Prostate gland (tissue), 2 donors: ENCODE data around the gene LAMP1. TPM values are rescaled to one million over a fixed set of nuclear protein-coding genes. Genes with fewer than 3 reads are reported as not detected.

Source experiments
- DNase-seq: peaks from one replicate; pipeline ENCODE4 v3.0.0-alpha.2; 2019; ENCODE audit warnings: low spot score
- H3K27ac ChIP-seq, 2 donors: fragments of 200-600 bp; sonication (generic); 2 replicates each; pipeline ENCODE4 v1.5.1; 2017 to 2019
- H3K27me3 ChIP-seq: fragments of 200-600 bp; sonication (generic); replicated peaks from 2 replicates; pipeline ENCODE4 v1.5.1; 2019; ENCODE audit not compliant: insufficient read depth
- H3K36me3 ChIP-seq, 2 donors: fragments of 200-600 bp; sonication (generic); 1 replicate in 1 of 2; 2 replicates in 1 of 2; pipeline versions ENCODE4 v1.5.1 to v1.8.1; 2017 to 2019
- H3K4me1 ChIP-seq: fragments of 200-600 bp; sonication (generic); replicated peaks from 2 replicates; pipeline ENCODE4 v1.5.1; 2019
- H3K4me3 ChIP-seq, 2 donors: fragments of 200-600 bp; sonication (generic); 2 replicates each; pipeline ENCODE4 v1.5.1; 2017 to 2019
- H3K9me3 ChIP-seq: fragments of 200-600 bp; sonication (generic); 2 replicates; pipeline ENCODE4 v1.5.1; 2017
- POLR2A ChIP-seq: fragments of 450-650 bp; IDR thresholded peaks from one replicate; pipeline ENCODE4 v1.6.1; 2016; ENCODE audit warnings: antibody characterized with exemption, mild to moderate bottlenecking
- POLR2AphosphoS5 ChIP-seq: sonication (generic); formaldehyde crosslinking; IDR thresholded peaks from one replicate; pipeline ENCODE4 v1.6.1; 2017; ENCODE audit warnings: antibody characterized with exemption
- WGBS: methylation state at CpG from one replicate; pipeline ENCODE4 v1.1.5; 2018; 5-methylcytosine and 5-hydroxymethylcytosine counted together
- intact Hi-C: fragments of 100-400 bp; cut with DNase I; formaldehyde crosslinking; loops from one replicate; pipeline ENCODE4 v1.14.2; 2022
- total RNA-seq, 2 donors: library from RNA; depleted of rRNA; stranded (reverse); fragments of >200 nt; gene quantifications; one replicate each; pipeline ENCODE4 v1.1.0, GENCODE V29; 2016
- TF ChIP-seq, protein P1 (sequence below), 4 experiments: fragments of 200-600 bp in 2 of 4; fragments of 450-650 bp in 2 of 4; sonication (generic) in 2 of 4; IDR thresholded peaks; 1 replicate in 3 of 4; 2 replicates in 1 of 4; pipeline ENCODE4 v1.5.1; 2016 to 2019; ENCODE audit warnings: antibody characterized with exemption in 4 of 4, mild to moderate bottlenecking in 2 of 4, moderate library complexity in 2 of 4

The LAMP1 gene
- total RNA-seq, 2 donors from 2014 or later: 214 to 246 TPM

DNA sequence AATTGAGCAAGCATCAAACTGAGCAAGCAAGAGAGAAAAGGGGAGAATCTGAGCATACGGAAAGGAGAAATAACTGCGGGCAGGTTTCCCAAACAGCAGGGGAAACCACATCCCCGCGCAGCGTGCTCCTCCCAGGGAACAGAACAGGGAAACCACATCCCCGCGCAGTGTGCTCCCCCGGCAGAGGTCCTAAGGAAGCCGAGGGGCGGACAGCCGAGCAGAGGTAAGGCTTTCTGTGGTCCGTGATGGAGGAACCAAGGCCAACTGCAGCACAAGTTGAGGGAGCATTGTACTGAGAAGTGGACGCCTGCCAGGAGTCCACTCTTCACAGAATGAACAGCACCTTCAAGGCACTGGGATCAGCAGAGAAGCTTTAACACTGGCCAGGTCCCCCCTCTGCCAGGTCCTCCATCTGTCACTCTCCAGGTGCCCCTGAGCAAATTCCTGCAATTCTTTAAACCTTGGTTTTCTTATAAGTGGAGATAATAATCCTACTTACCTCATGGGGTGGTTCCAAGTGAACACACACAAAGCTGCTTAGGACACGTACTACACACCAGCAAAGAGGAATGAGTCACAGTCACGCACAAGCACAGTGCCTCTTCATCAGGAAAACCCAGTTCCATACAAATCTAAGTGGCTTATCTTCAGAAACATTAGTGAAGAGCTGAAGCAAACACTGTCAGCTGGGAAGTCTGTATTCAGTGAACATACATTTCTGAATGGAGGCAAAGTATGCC is 23.0 kb upstream of the LAMP1 start:
- no peaks in the 10 kb centered on the region for H3K36me3 ChIP-seq
- H3K9me3 ChIP-seq: no peaks in the 10 kb centered on the region
- H3K27ac ChIP-seq: no peak overlapping the region
- TF ChIP-seq, protein P1, sequence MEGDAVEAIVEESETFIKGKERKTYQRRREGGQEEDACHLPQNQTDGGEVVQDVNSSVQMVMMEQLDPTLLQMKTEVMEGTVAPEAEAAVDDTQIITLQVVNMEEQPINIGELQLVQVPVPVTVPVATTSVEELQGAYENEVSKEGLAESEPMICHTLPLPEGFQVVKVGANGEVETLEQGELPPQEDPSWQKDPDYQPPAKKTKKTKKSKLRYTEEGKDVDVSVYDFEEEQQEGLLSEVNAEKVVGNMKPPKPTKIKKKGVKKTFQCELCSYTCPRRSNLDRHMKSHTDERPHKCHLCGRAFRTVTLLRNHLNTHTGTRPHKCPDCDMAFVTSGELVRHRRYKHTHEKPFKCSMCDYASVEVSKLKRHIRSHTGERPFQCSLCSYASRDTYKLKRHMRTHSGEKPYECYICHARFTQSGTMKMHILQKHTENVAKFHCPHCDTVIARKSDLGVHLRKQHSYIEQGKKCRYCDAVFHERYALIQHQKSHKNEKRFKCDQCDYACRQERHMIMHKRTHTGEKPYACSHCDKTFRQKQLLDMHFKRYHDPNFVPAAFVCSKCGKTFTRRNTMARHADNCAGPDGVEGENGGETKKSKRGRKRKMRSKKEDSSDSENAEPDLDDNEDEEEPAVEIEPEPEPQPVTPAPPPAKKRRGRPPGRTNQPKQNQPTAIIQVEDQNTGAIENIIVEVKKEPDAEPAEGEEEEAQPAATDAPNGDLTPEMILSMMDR (IDR thresholded peaks at IDR 0.05): no peak
- H3K4me3 ChIP-seq: no peak overlapping the region
- H3K27me3 ChIP-seq: no peaks in the 10 kb centered on the region
- 86% methylated on average over 15 of the region's 15 CpGs for WGBS
- intact Hi-C loops: loop anchor here (10.0 kb wide), 1 partner anchor 121 kb away; no protein-coding TSS in a partner anchor
- no peak for DNase-seq
- no peaks in the 10 kb centered on the region for H3K4me1 ChIP-seq

- DNase-seq: no peak
- WGBS: 92% methylated on average over 3 of the region's 3 CpGs
- no peaks in the 10 kb centered on the region for H3K36me3 ChIP-seq
- TF ChIP-seq POLR2A (no peak), POLR2AphosphoS5 (no peak)
- TF ChIP-seq, protein P1 (IDR thresholded peaks at IDR 0.05): no peak
- no peaks in the 10 kb centered on the region for H3K27me3 ChIP-seq
- intact Hi-C loops: loop anchor here (10.0 kb wide), 1 partner anchor 120 kb away; no protein-coding TSS in a partner anchor
- H3K4me1 ChIP-seq: no peaks in the 10 kb centered on the region
- H3K9me3 ChIP-seq: no peaks in the 10 kb centered on the region
- H3K4me3 ChIP-seq: no peak overlapping the region
- no peak overlapping the region for H3K27ac ChIP-seq
Observed at GRCh38 chr13:113274721-113275120, 22.3 kb upstream of the LAMP1 start.

GRCh38 chr13:113275387-113275786 is 21.7 kb upstream of the LAMP1 start:
- Histone ChIP-seq H3K27ac (no peak overlapping the region), H3K4me1 (no peaks in the 10 kb centered on the region), H3K36me3 (no peaks in the 10 kb centered on the region), H3K9me3 (no peaks in the 10 kb centered on the region), H3K27me3 (no peaks in the 10 kb centered on the region), H3K4me3 (no peak overlapping the region)
- WGBS: 16% methylated on average over 3 of the region's 3 CpGs
- intact Hi-C loops: loop anchor here (10.0 kb wide), 1 partner anchor 119 kb away; no protein-coding TSS in a partner anchor
- peak; percentile 28 for DNase-seq
- TF ChIP-seq POLR2A: no peak
- TF ChIP-seq, protein P1 (IDR thresholded peaks at IDR 0.05): peak; percentile 21 to 69 (median 61)

DNA sequence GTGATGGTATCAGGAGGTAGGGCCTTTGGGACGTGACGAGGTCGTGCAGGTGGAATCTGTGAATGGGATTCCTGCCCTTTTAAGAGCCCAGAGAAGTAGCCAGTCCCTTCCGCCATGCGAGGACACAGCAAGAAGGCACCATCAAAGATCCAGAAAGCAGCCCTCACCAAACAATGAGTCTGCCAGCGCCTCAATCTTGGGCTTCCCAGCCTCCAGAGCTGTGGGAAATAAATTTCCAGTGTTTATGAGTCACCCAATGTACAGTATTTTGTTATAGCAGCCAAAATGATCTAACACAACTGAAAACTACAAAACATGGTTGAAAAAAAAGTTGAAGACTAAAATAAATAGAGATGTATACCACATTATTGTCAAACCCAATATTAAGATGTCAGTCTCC is 16.9 kb upstream of the LAMP1 start:
- Histone ChIP-seq H3K27ac (no peak overlapping the region), H3K36me3 (no peaks in the 10 kb centered on the region), H3K4me3 (no peak overlapping the region), H3K9me3 (no peaks in the 10 kb centered on the region), H3K4me1 (no peaks in the 10 kb centered on the region), H3K27me3 (no peaks in the 10 kb centered on the region)
- WGBS: 94% methylated on average over 6 of the region's 6 CpGs
- TF ChIP-seq POLR2A (no peak), POLR2AphosphoS5 (no peak)
- TF ChIP-seq, protein P1 (IDR thresholded peaks at IDR 0.05): no peak
- no peak for DNase-seq
- intact Hi-C loops: no loop called here

DNA sequence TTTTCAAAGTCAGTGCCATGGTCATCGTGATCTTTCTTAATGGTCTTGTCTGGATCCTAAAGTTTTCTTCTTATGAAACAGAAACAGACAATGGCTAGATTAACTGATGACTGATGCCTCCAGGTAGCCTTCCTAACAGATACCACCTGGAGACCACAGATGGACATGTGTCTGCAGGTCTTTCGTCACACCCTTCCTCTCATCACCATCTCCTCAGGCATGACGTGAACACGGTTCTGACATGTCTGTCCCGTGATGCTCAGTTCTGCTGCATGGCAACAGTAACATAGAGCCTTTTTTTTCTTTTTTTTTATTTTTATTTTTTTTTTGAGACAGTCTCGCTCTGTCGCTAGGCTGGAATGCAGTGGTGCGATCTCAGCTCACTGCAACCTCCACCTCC is 13.1 kb upstream of the LAMP1 start:
- H3K27ac ChIP-seq: no peak overlapping the region
- no peaks in the 10 kb centered on the region for H3K27me3 ChIP-seq
- H3K36me3 ChIP-seq: no peaks in the 10 kb centered on the region
- H3K9me3 ChIP-seq: no peaks in the 10 kb centered on the region
- H3K4me1 ChIP-seq: no peaks in the 10 kb centered on the region
- DNase-seq: no peak
- H3K4me3 ChIP-seq: no peak overlapping the region
- intact Hi-C loops: no loop called here
- 78% methylated on average over 8 of the region's 8 CpGs for WGBS
- no peak for TF ChIP-seq POLR2A
- TF ChIP-seq POLR2AphosphoS5: no peak
- TF ChIP-seq, protein P1 (IDR thresholded peaks at IDR 0.05): no peak
